Small intestine (tissue), 7 donors: Measurements from ENCODE around the gene PDXP. TPM values are rescaled to one million over a fixed set of nuclear protein-coding genes. Genes with fewer than 3 reads are reported as not detected.

Experiments used
- DNase-seq, 2 donors: peaks; one replicate each; pipeline versions ENCODE4 v3.0.0 to v3.0.0-alpha.2; 2013
- FAIRE-seq: peaks from 2 replicates; lab custom pipeline; 2012; peaks lifted over from hg19 to GRCh38; lab: Jason Lieb, UNC
- H3K27ac ChIP-seq, 3 donors: one replicate each; pipeline ENCODE4 v1.5.1; 2013; ENCODE audit warnings: low read length in 2 of 3, mild to moderate bottlenecking in 2 of 3, control low read depth in 1 of 3, inconsistent platforms in 1 of 3, low read depth in 1 of 3, moderate library complexity in 1 of 3
- H3K27me3 ChIP-seq, 3 donors: one replicate each; pipeline ENCODE4 v1.6.1; 2013; ENCODE audit warnings: low read length in 3 of 3, inconsistent platforms in 1 of 3; ENCODE audit not compliant: control insufficient read depth in 3 of 3, insufficient read depth in 3 of 3
- H3K36me3 ChIP-seq, 3 donors: one replicate each; pipeline ENCODE4 v1.6.1; 2013; ENCODE audit warnings: low read length in 3 of 3, inconsistent platforms in 1 of 3, low read depth in 1 of 3, mild to moderate bottlenecking in 1 of 3, moderate library complexity in 1 of 3; ENCODE audit not compliant: control insufficient read depth in 3 of 3, insufficient read depth in 2 of 3
- H3K4me1 ChIP-seq, 3 donors: one replicate each; pipeline ENCODE4 v1.6.1; 2013; ENCODE audit warnings: low read length in 2 of 3, inconsistent platforms in 1 of 3, low read depth in 1 of 3, mild to moderate bottlenecking in 1 of 3, moderate library complexity in 1 of 3; ENCODE audit not compliant: control insufficient read depth in 3 of 3, insufficient read depth in 2 of 3
- H3K4me3 ChIP-seq, 3 donors: one replicate each; pipeline ENCODE4 v1.5.1; 2013; ENCODE audit warnings: low read length in 3 of 3, control low read depth in 1 of 3, inconsistent platforms in 1 of 3, low read depth in 1 of 3, mild to moderate bottlenecking in 1 of 3, moderate library complexity in 1 of 3
- H3K9me3 ChIP-seq, 2 donors: one replicate each; pipeline ENCODE4 v1.6.1; 2013; ENCODE audit warnings: low read depth in 1 of 2, low read length in 1 of 2; ENCODE audit not compliant: control insufficient read depth in 2 of 2, insufficient read depth in 1 of 2
- WGBS, 3 donors: extraction: QIAGEN DNeasy Blood & Tissue Kit; methylation state at CpG; one replicate each; pipeline ENCODE4 v1.1.7; 2013; 5-methylcytosine and 5-hydroxymethylcytosine counted together
- polyA plus RNA-seq, 4 donors: library from polyadenylated mRNA; stranded (reverse) in 3 of 4; unstranded in 1 of 4; fragments of 200-250 nt in 3 of 4; fragments of 120-200 nt in 1 of 4; gene quantifications; one replicate each; pipeline versions ENCODE4 v1.2.1 to v1.2.3, GENCODE V29; 2013
- donor health status: healthy with polysubstance abuse.
- donor health status: control.
- donor health status: control.
- donor health status: Bipolar disorder and iron deficiency.
- donor health status: healthy.

Gene PDXP
- polyA plus RNA-seq, 4 donors: 24.1 to 98.6 (median 57.3) TPM

GRCh38 chr22:37617431-37617830 is 41.1 kb upstream of the PDXP start:
- 88 to 95% (median 91%) methylated on average over 1 of the region's 1 CpG for WGBS, 3 donors

GRCh38 chr22:37618072-37618656 is 40.4 kb upstream of the PDXP start:
- Histone ChIP-seq H3K27me3 (no peaks in the 10 kb centered on the region), H3K36me3 (peaks cover 3 to 94% (median 13%) of the 10 kb centered on the region in 3 donors), H3K4me1 (no peaks in the 10 kb centered on the region), H3K27ac (no peak overlapping the region), H3K4me3 (no peak overlapping the region), H3K9me3 (no peaks in the 10 kb centered on the region)
- FAIRE-seq: no peak
- no peak for DNase-seq
- 83 to 86% (median 84%) methylated on average over 11 to 14 of the region's 14 CpGs for WGBS, 3 donors

More at GRCh38 chr22:37617431-37617830, 41.1 kb upstream of the PDXP start:
- no peaks in the 10 kb centered on the region for H3K9me3 ChIP-seq
- DNase-seq: no peak
- FAIRE-seq: no peak
- no peak overlapping the region for H3K4me3 ChIP-seq
- peaks cover 3 to 91% (median 13%) of the 10 kb centered on the region in 3 donors for H3K36me3 ChIP-seq
- no peak overlapping the region for H3K27ac ChIP-seq
- H3K4me1 ChIP-seq: peaks cover 0 to 3% (median 0%) of the 10 kb centered on the region in 3 donors
- H3K27me3 ChIP-seq: no peaks in the 10 kb centered on the region

- DNase-seq (no peak), FAIRE-seq (no peak)
- WGBS, 3 donors: 85 to 94% (median 91%) methylated on average over 6 of the region's 6 CpGs
- Histone ChIP-seq H3K4me1 (peaks cover 0 to 5% (median under 1%) of the 10 kb centered on the region in 3 donors), H3K4me3 (no peak overlapping the region), H3K36me3 (peaks cover 3 to 94% (median 13%) of the 10 kb centered on the region in 3 donors), H3K27me3 (no peaks in the 10 kb centered on the region), H3K27ac (no peak overlapping the region), H3K9me3 (no peaks in the 10 kb centered on the region)
Measured at GRCh38 chr22:37618674-37619073, 39.8 kb upstream of the PDXP start.

GRCh38 chr22:37619991-37620390 is 38.5 kb upstream of the PDXP start:
- no peaks in the 10 kb centered on the region for H3K9me3 ChIP-seq
- no peak overlapping the region for H3K4me3 ChIP-seq
- H3K27me3 ChIP-seq: no peaks in the 10 kb centered on the region
- H3K27ac ChIP-seq: no peak overlapping the region
- DNase-seq: no peak
- H3K4me1 ChIP-seq: peaks cover 0 to 9% (median 2%) of the 10 kb centered on the region in 3 donors
- peaks cover 3 to 93% (median 11%) of the 10 kb centered on the region in 3 donors for H3K36me3 ChIP-seq
- 90 to 92% (median 90%) methylated on average over 7 of the region's 7 CpGs for WGBS, 3 donors
- no peak for FAIRE-seq

- DNase-seq: no peak
- H3K4me3 ChIP-seq: no peak overlapping the region
- no peak for FAIRE-seq
- no peak overlapping the region for H3K27ac ChIP-seq
- H3K36me3 ChIP-seq: peaks cover 3 to 96% (median 6%) of the 10 kb centered on the region in 3 donors
- no peaks in the 10 kb centered on the region for H3K9me3 ChIP-seq
- 88 to 93% (median 91%) methylated on average over 12 of the region's 12 CpGs for WGBS, 3 donors
- peaks cover under 1 to 20% (median 2%) of the 10 kb centered on the region in 3 donors for H3K4me1 ChIP-seq
- H3K27me3 ChIP-seq: no peaks in the 10 kb centered on the region
Measured at GRCh38 chr22:37621352-37621860, 37.1 kb upstream of the PDXP start.

- Histone ChIP-seq H3K4me3 (no peak overlapping the region), H3K36me3 (peaks cover 0 to 96% (median 4%) of the 10 kb centered on the region in 3 donors), H3K27me3 (no peaks in the 10 kb centered on the region), H3K9me3 (no peaks in the 10 kb centered on the region), H3K27ac (peak overlapping the region in 2 of 3 donors; percentile 24 to 52), H3K4me1 (peaks cover 4 to 36% (median 5%) of the 10 kb centered on the region in 3 donors)
- peak; percentile 58 to 77 for DNase-seq
- no peak for FAIRE-seq
- 41 to 62% (median 50%) methylated on average over 16 to 22 of the region's 22 CpGs for WGBS, 3 donors
Measured at GRCh38 chr22:37623075-37624016, 35.2 kb upstream of the PDXP start.

GRCh38 chr22:37624017-37624365 is 34.5 kb upstream of the PDXP start:
- Histone ChIP-seq H3K4me3 (no peak overlapping the region), H3K27me3 (no peaks in the 10 kb centered on the region), H3K36me3 (peaks cover 0 to 95% (median 4%) of the 10 kb centered on the region in 3 donors), H3K4me1 (peaks cover 4 to 36% (median 5%) of the 10 kb centered on the region in 3 donors), H3K9me3 (no peaks in the 10 kb centered on the region), H3K27ac (peak overlapping the region in 2 of 3 donors; percentile 24 to 52)
- FAIRE-seq (no peak), DNase-seq (peak in 1 of 2 donors; percentile 90)
- 15 to 54% (median 32%) methylated on average over 6 of the region's 6 CpGs for WGBS, 3 donors

GRCh38 chr22:37624876-37625275 is 33.6 kb upstream of the PDXP start:
- WGBS, 3 donors: 89 to 92% (median 90%) methylated on average over 7 of the region's 7 CpGs
- no peak for DNase-seq

More at GRCh38 chr22:37624876-37625275, 33.6 kb upstream of the PDXP start:
- Histone ChIP-seq H3K4me1 (peaks cover 4 to 39% (median 5%) of the 10 kb centered on the region in 3 donors), H3K27me3 (no peaks in the 10 kb centered on the region), H3K4me3 (no peak overlapping the region), H3K9me3 (no peaks in the 10 kb centered on the region), H3K36me3 (peaks cover 0 to 95% (median 10%) of the 10 kb centered on the region in 3 donors), H3K27ac (no peak overlapping the region)
- no peak for FAIRE-seq
